GM12873 (cell line): ENCODE results near the gene MRFAP1L1.

Source experiments
- TF ChIP-seq, protein P1 (sequence below): IDR thresholded peaks from 2 replicates; pipeline ENCODE4 v1.5.1; 2012; ENCODE audit warnings: low read depth, mild to moderate bottlenecking, moderate library complexity, low read length, control low read depth; ENCODE audit not compliant: insufficient read depth; ENCODE audit errors: missing control alignments

MRFAP1L1 gene

DNA sequence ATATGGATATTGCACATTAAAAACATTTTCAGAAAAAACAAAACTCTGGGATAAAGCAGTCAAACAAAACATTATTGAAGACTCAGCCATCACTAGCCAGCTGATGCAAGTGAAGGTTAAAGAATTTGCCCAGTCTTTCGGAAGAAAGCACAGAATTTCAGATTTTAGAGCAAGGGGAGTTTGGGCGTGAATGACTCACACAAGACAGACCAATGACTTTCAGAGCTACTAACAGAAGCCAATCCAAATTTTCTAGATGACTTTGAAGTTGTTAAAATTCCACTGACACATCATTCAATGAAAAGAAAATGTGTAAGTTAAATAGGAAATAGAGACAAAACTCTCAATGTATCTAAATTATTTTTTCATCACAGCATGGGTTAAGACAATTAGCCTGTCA, 4.0 kb downstream of the MRFAP1L1 start:
- TF ChIP-seq, protein P1, sequence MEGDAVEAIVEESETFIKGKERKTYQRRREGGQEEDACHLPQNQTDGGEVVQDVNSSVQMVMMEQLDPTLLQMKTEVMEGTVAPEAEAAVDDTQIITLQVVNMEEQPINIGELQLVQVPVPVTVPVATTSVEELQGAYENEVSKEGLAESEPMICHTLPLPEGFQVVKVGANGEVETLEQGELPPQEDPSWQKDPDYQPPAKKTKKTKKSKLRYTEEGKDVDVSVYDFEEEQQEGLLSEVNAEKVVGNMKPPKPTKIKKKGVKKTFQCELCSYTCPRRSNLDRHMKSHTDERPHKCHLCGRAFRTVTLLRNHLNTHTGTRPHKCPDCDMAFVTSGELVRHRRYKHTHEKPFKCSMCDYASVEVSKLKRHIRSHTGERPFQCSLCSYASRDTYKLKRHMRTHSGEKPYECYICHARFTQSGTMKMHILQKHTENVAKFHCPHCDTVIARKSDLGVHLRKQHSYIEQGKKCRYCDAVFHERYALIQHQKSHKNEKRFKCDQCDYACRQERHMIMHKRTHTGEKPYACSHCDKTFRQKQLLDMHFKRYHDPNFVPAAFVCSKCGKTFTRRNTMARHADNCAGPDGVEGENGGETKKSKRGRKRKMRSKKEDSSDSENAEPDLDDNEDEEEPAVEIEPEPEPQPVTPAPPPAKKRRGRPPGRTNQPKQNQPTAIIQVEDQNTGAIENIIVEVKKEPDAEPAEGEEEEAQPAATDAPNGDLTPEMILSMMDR: no peak

- TF ChIP-seq, protein P1: no peak
Measured at GRCh38 chr4:6703786-6704185, 5.9 kb downstream of the MRFAP1L1 start.

DNA sequence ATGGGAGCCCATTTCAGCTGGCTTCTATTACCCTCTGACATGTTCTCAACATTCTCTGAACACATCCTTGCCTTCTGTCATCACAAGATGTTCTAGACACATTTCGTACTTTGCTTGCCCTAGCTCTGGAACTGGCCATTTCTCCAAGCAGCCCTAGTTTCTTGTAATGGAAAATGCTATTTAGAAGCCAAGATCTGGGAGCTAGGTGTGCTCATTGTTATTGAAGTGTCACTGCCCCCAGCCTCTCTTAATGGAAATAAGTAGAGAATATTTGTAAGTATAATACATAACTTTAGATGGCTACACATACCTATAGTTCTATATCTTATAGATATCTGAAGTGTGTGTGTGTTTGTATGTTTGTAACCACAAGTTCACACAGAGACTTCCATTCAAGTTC, 6.9 kb downstream of the MRFAP1L1 start:
- TF ChIP-seq, protein P1: no peak

DNA sequence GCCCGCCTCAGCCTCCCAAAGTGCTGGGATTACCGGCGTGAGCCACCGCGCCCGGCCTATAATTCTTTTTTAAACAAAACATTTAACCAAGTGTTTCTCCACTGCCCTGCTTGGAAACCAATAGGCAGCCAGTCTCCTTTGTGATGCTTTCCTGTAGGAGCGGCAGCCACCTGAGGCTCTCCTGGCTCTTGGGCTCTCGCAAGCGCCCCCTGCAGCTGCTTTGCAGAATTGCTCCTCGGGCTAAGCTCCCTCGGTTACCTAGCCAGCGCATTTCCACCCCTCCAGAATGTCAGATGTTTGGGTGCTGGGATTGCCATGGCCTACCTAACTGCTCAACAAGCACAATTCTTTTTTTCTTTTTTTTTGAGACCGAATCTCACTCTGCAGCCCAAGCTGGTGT, 8.3 kb downstream of the MRFAP1L1 start:
- TF ChIP-seq, protein P1: peak; percentile 63

- TF ChIP-seq, protein P1: no peak
Measured at GRCh38 chr4:6699903-6700302, 9.8 kb downstream of the MRFAP1L1 start.

- TF ChIP-seq, protein P1: no peak
Measured at GRCh38 chr4:6699388-6699787, 10.3 kb downstream of the MRFAP1L1 start.

DNA sequence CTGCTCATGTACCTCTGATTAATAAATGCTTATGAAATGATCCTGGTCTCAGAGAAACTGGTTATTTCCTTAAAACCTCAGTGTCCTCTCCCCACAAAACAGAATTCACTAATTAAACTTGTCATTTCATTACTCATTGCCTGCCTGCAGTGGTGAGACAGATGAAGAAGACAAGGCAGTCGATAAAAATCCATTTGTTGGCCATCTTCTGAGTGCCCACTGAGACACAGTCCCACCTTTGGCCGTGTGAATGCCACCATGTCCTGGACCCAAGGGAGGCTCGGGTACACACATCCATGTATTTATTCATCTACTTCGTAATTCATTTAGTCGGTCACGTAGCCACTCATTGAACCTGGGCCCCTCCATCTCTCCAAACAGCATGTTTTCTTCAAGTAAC, 12.5 kb downstream of the MRFAP1L1 start:
- TF ChIP-seq, protein P1: no peak
